ENCODE results near the gene TET1.
"Not testable (repeated sequence)": the region's sequence is repeated elsewhere in the genome, so short reads cannot be mapped to it uniquely, and the experiment has no call there.

TET1 gene

DNA sequence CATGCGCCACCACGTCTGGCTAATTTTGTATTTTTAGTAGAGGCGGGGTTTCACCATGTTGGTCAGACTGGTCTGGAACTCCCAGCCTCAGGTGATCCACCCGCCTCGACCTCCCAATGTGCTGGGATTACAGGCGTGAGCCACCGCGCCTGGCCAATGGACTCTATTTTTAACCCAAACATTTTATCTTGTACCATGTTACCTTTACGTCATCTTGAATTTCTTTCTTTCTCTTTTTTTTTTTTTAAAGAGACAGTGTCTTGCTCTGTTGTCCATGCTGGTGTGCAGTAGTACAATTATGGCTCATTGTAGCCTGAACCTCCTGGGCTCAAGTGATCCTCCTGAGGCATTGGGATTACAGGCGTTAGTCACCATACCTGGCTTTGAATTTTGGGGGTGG lies 57.6 kb downstream of the TET1 start:
- not testable (repeated sequence) for DNase-seq

DNA sequence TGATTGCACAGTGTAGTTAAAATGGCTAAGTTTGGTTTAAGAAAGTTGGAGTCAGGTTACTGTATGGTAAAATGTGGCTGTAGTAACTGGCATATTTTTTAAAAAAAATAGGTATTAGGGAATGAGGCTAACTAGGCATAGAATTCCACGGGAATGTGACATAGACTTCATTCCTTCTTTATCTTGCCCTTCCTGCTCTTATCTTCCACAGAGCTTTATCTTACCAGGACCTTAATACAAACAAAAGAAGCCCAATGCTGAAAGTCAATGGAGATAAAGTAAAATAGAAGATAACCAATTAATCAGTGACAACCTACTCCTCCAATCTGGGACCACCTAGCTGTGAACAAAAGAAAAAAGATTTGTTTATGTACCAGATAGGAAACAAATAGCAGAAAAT lies 58.1 kb downstream of the TET1 start:
- no peak for DNase-seq

DNA sequence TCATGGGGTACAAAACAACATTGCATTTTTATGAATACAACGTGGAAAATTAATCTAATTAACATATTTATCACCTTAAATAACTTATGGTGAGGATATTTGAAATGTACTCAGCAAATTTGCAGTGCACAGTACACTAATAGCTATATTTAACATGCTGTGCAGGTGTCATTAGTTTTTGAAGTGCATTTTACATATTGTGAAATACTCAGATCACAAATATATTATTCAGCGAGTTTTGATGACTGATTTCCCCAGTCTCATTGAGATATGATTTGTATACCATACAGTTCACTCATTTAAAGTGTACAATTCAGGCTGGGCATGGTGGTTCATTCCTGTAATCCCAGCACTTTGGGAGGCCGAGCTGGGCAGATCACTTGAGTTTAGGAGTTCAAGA lies 59.5 kb downstream of the TET1 start:
- no peak for DNase-seq

DNA sequence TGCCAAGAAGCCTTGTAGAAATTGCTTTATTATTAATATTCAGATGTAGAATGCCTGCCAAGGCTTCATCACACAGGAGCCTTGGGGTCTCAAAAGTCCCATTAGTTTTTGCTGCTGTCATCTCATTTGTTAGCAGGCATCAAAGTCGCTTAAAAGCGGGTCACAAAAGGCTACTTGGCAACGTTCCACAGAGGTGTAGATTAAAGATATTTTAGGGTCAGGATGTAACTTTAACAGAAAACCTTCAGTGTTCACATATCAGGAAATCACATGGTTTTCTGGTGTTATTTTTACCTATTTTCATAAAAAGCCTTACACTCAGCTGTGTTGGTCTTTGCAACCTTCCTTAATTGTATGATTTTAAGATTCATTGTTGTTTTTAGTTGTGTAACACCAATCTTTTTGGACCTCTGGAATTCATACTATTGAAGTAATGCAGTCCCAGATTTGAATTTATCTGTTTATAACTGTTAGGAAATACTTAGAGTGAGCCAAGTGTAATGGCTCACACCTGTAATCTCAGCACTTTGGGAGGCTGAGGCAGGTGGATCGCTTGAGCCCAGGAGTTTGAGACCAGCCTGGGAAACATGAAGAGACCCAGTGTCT lies 65.3 kb downstream of the TET1 start:
- no peak for DNase-seq

DNA sequence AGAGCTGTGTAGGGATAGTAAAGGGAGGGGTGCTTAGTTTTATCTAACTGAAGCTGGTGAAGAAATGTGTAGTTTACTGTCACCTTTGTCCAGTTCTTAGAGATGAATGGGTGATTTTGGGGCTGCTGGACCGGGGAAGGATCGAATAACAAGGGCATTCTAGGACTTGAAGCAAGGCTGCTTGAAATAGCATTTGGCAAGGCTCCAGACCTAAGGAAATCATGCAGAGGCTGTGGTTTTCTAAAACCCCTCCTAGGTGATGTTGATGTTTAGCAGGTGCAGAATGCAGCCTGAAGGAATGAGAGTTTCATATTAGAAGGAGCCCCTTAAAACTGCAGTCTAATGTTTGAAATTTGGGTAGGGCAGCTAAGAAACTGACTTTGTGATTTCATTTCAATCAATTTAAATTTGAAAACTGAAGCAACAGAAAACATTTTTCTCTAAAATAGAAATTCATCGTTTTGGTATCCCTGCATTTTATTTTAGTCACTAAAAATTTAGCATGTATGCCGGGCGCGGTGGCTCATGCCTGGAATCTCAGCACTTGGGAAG lies 68.5 kb downstream of the TET1 start:
- DNase-seq = no peak

DNA sequence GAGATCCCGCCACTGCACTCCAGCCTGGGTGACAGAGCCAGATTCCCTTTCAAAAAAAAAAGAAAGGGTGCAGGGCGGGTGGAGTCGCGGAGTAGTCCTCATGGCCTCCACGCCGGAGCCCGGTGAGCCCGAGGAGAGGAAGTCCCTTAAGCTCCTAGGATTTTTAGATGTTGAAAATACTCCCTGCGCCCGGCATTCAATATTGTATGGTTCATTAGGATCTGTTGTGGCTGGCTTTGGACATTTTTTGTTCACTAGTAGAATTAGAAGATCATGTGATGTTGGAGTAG lies 72.1 kb downstream of the TET1 start:
- DNase-seq = not testable (repeated sequence)

DNA sequence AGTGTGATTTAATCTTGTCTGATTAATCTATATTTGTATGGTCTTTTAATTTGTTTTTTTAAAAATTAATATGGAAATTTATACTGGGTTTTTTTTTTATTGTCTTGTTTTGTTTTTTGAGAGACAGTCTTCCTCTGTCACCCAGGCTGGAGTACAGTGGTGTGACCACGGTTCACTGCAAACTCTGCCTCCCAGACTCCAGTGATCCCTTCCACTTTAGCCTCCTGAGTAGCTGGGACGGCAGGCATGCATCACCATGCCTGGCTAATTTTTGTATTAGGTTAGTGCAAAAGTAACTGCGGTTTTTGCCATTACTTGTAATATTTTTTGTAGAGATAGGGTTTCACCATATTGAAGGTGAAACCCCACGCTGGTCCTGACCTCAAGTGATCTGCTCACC lies 73.1 kb downstream of the TET1 start:
- no peak for DNase-seq

DNA sequence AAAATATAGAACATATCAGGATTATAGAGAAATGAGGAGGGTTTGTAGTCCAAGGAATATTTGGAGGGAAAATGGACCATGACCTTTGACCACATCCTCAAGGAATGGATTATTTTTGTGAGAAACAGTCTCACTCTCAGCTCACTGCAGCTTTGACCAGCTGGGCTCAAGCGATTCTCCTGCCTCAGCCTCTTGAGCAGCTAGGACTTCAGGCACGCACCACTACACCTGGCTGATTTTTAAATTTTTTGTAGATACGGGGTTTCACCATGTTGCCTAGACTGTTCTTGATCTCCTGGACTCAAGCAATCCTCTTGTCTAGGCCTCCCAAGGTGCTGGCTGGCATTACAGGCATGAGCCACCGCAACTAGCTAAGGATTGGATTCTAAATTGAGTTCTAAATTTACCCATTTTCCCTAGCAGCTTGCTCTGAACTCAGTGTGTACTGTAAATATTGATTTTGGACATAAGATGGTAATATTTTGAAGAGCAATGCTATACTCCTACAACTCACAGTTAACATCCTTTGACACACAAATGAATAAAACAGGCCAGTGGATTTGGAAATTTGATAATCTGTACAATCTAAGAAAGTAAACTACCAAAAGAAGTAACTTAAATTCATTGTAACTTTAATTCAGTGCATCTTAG lies 73.8 kb downstream of the TET1 start:
- DNase-seq = no peak

DNA sequence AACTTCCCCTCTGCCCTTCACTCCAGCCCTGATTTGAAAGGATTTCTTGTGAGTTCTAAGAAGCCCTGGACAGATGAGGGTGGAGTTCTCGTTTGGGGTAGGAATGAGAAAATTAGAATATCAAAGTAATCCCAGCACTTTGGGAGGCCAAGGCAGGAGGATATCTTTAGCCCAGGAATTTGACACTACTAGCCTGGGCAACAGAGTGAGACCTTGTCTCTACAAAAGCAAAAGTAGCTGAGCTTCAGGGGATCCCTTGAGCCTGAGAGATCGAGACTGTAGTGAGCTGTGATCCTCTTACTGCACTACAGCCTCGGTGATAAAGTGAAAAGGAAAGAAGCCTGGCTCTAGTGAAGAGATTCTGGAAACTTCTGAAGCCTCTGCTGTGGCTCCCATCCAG lies 76.2 kb downstream of the TET1 start:
- DNase-seq = no peak

DNA sequence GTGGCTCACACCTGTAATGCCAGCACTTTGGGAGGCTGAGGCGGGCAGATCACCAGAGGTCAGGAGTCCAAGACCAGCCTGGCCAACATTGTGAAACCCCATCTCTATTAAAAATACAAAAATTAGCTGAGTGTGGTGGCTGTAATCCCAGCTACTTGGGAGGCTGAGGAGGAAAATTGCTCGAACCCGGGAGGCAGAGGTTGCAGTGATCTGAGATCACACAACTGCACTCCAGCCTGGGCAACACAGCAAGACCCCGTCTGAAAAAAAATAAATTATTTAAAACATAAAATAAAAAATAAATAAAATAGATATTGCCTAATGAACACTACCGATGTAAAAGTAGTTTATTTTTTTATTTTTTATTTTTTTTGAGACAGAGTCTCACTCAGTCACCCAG lies 83.4 kb downstream of the TET1 start:
- not testable (repeated sequence) for DNase-seq

DNA sequence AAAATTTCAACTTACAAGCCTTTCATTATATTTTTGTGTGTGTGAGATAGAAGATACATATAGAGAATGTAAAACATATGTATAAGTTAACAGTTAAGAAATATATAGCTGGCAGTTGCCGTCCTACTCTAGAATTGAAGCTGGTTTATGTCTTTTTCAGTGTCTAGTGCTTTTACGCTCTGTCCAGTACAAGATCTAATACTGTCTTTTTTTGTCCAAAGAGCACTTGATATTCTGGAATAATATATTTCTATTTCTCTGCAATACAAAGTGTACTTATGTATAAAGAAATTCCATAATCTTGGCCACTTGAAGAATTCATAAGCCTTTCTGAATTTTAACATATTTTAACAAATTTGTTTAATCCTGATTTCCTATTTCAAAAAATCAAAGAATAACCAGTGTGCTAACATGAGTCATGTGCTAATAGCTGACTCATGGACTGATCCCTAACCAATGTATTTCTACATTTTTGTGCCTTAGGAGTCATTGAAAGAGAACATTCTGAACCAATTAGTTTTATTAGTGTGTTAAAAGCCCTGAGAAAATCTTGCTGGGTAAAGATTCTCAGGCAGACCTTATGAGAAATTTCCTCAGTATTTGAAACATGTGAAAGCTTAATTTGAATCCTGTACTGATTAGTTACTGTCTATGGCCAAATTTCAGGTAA lies 87.7 kb downstream of the TET1 start:
- no peak for DNase-seq

DNA sequence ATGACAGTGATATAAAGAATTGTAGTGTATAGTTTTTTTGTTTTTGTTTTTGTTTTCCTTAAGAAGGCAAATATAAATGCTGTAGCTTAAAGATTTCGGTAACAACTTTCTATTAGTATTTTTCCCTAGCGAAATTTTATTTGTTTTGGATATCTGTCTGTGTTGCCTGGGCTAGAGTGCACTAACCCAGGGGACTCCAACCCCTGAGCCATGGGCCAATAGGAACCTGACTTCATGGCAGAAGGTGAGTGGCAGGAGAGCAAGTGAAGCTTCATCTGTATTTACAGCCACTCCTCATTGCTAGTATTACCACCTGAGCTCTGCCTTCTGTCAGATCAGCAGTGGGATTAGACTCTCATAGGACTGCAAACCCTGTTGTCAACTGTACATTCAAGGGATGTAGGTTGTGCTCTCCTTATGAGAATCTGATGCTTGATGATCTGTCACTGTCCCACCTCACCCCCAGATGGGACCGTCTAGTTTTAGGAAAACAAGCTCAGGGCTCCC lies 95.5 kb downstream of the TET1 start:
- no peak for DNase-seq

DNA sequence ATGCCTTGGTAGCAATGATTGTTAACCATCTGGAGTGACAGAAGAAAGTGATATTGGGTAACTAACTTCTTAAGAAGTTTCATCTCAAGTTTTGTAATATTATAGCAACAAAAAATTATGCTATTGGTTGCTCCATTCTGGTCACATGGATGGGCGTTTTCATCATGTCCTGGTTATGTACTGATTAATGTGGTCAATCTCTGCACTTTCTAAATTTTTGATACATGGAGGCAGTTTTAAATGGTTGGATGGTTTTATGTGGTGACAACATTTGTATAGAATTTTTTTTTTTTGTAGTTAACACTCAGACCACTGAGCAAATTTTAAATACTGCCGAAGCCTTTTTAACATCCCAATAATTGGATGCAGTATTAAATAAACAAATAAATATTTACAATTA lies 105.7 kb downstream of the TET1 start:
- DNase-seq = no peak

DNA sequence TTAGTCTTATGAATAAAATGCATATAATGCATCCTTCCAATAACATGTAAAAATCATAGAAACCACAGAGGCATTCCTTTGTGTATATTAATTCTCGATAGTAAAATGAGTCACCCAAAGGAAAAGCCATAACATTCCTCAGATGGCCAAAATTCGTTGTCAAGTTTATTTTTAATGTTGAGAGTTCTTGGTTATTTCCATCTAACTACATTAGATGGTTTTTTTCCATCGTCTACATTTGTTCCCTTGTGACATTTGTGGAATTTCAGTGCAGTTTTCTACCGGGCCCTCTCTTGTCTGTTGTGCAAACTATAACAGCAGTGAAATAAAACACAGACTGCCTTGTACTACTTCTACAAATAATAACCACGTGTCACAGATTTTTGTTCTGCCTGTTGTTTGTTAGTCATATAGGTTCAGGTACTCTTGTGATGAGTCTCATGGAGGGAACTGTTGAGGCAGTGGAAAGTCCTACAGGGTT lies 106.2 kb downstream of the TET1 start:
- no peak for DNase-seq

DNA sequence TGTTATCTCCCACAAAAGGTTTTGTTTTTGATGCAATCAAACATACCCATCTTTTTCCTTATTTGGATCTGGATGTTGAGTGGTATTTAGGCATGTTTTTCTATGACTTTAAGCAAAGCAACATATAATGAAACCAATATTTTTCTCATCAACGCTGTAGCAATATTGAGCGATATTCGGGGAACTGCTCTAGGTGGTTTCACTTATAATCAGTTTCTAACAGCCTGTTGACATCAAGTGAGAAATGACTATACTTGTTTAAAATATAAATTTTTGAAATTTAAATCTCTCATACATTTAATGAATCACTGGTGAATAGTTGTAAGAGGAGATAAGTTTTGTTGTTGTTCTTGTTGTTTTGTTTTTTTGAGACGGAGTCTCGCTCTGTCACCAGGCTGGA lies 108.1 kb downstream of the TET1 start:
- DNase-seq = no peak

DNA sequence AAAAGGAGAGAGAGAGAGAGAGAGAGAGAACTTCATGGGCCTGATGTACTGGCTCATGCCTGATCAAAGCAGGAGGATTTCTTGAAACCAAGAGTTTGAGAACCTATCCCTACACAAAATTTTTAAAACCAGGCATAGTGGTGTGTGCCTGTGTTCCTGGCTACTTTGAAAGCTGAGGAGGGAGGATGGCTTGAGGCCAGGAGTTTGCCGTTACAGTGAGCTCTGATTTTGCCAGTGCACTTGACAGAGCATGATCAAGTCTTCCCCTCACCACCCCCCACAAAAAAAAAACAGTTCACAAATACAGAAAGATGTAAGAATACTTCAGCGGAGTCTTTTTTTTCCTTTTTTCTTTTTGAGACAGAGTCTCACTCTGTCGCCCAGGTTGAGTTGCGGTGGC lies 108.8 kb downstream of the TET1 start:
- DNase-seq = no peak

DNA sequence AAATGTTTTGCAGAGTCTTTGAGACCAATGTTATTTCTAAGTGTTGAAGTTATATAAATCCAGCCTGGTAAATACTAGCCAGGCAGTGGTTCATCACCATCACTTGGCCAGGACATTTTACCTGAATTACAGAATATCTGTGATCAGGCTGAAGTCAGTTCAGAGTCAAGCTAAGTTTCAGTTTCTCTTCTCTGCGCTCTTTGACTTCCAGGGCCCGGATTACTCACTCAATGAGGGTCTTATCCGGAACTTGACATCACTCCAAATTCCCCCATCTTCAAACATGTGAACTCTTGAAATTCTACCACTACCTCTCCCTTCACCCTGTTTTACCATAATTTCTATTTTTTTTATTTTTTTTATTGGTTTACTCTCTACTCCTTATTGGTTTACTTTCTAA lies 124.3 kb downstream of the TET1 start:
- no peak for DNase-seq

DNA sequence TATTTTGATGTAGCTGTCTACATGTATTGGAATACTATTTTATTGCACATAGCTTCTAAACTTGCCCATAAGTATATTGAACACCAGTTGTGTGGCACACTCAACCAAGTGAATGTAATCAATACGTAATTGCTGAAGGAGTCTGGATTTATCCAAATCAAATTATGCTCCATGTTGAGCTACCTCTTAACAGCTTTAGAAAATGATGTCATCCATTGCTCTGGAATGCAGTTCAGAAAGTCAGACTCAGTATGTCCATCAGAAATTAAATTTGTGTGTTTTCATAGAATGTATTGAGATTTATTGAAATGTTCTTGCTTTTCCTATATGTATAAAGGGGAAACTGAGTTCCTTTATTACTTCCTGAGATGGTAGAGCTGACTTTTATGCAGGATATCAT lies 135.9 kb downstream of the TET1 start:
- DNase-seq = no peak

DNA sequence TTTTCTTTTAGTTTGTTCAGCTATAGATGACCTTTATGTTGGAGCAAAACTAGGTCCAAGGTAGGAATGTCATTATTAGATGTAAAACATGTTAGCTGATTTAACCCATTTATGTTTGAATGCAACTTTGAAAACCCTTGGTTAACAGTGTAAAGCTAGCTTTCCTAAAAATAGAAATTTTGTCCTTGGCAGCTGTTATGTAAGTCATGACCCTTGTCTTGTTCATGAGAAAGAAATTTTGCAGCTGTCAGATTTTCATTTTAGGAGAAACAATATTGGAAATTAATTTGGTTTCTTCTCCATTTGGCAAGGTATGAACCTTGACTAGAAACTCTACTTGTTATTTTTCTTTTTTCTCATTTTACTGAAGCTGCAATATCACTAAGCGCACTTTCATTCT lies 137.0 kb downstream of the TET1 start:
- DNase-seq = no peak

DNA sequence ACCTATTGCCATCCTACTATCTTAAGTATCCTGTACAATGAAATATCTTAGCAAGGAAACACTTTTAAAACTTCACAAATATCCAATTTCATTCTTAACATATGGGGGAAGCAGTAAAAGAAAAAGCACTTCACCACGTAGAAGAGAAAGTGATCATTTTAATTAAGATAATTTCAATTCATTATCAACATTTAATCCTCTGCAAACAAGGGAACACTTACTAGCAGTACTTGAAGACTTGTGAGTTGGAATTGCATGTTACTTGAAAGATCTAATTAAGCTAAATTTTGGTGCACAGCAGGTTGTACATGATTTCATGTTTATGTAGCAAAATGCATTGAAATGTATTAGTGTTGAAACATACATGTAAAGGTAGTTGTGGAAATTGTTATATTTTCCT lies 140.1 kb downstream of the TET1 start:
- DNase-seq = no peak

DNA sequence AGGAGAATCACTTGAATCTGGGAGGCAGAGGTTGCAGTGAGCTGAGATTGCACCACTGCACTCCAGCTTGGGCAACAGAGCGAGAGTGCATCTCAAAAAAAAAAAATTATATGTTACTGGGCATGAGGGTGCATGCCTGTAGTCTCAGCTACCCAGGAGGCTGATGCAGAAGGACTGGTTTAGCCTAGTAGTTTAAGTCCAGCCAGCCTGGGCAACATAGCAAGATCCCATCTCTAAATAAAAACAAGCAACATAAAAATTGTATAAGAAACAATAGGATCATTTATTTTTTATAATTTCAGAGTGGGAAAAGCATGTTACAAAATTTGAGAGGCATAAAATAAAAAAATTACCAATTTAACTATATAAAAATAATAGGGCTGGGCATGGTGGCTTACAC lies 145.4 kb downstream of the TET1 start:
- no peak for DNase-seq

DNA sequence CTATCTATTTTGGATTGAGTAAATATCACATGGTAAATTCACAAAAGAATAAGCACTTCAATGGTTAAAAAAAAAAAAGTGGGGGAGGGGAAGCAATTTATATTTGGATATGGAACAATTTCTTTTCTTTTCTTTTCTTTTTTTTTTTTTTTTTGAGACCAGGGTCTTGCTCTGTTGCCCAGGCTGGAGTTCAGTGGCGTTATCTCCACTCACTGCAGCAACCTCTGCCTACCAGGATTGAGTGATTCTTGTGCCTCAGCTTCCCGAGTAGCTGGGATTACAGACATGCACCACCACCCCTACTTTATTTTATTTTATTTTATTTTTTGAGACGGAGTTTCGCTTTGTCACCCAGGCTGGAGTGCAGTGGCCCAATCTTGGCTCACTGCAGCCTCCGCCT lies 148.8 kb downstream of the TET1 start:
- not testable (repeated sequence) for DNase-seq

DNA sequence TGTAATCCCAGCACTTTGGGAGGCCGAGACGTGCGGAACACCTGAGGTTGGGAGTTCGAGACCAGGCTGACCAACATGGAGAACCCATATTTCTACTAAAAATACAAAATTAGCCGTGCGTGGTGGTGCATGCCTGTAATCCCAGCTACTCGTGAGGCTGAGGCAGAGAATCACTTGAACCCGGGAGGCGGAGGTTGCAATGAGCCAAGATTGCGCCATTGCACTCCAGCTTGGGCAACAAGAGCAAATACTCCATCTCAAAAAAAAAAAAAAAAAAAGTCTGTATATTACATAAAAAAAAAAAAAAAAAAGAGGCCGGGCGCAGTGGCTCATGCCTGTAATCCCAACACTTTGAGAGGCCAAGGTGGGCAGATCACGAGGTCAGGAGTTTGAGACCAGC lies 152.9 kb downstream of the TET1 start:
- DNase-seq = not testable (repeated sequence)

DNA sequence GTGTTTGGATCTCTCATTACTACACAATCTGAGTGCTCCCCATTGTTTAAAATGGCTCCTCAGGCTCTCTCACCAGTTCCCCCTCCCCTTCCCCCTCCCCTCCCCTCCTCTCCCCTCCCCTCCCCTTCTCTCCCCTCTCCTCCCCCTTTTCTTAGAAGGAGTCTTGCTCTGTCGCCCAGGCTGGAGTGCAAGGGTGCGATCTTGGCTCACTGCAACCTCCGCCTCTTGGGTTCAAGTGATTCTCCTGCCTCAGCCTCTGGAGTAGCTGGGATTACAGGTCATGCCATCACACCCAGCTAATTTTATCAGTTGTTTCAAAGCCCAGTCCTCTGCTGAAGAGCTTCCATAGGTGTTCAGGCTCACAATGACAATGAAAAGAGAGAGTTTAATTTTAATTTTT lies 157.3 kb downstream of the TET1 start:
- DNase-seq = no peak
